SU-DHL-6 (cell line): Measurements from ENCODE around the gene SPTBN5.

Source experiments
- CTCF ChIP-seq: fragments of 200-600 bp; sonication (generic); IDR thresholded peaks from one replicate; pipeline ENCODE4 v1.5.1; 2017; ENCODE audit warnings: antibody characterized with exemption, mild to moderate bottlenecking, low read length, moderate library complexity; ENCODE audit not compliant: insufficient read depth, poor library complexity, severe bottlenecking
- EZH2phosphoT487 ChIP-seq: fragments of 200-600 bp; sonication (generic), shearing (Covaris generic); conservative IDR thresholded peaks from 2 replicates; pipeline ENCODE4 v1.6.1; 2018; ENCODE audit warnings: mild to moderate bottlenecking, antibody characterized with exemption, low read length, moderate library complexity, mixed read lengths

GRCh38 chr15:41882689-41883483, 11.0 kb downstream of the SPTBN5 start:
- TF ChIP-seq CTCF: no peak
- no peak for TF ChIP-seq EZH2phosphoT487
